Measurements from ENCODE around the gene ZNF160.

DNA sequence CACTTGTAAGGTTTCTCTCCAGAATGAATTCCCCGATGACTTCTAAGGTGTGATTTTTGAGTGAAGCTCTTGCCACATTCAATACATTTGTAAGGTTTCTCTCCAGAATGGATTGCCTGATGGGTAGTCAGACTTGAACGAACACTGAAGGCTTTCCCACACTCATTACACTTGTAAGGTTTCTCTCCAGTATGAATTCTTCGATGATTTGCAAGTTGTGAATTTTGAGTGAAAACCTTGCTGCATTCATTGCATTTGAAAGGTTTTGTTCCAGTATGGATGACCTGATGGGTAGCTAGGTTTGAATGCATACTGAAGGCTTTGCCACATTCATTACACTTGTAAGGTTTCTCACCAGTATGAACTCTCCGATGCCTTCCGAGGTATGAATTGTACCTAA lies 34.4 kb downstream of the ZNF160 start:
- TF ChIP-seq POLR2A (conservative IDR thresholded peaks at IDR 0.05) (no peak), ETV5 (CRISPR knock-in tag; IDR thresholded peaks at IDR 0.05; ENCODE audit: low read depth) (no peak), ARHGAP35 (IDR thresholded peaks at IDR 0.05; ENCODE audit: partially characterized antibody) (no peak), NFE2L1 (tag; IDR thresholded peaks at IDR 0.05; ENCODE audit: borderline replicate concordance, low read depth) (no peak), SRSF9 (IDR thresholded peaks at IDR 0.05; ENCODE audit: borderline replicate concordance, low read depth, low read length) (no peak), GATAD2A (IDR thresholded peaks at IDR 0.05) (no peak), MXI1 (IDR thresholded peaks at IDR 0.05; ENCODE audit: low read depth, low read length) (no peak), POLR2AphosphoS5 (IDR thresholded peaks at IDR 0.05; ENCODE audit: control insufficient read depth, insufficient read depth, low read depth, low read length) (no peak), YY1 (IDR thresholded peaks at IDR 0.05; ENCODE audit: borderline replicate concordance in 1 of 3, control insufficient read depth in 1 of 3, extremely low read depth in 1 of 3, insufficient read depth in 3 of 3, insufficient read length in 1 of 3, insufficient replicate concordance in 2 of 3, low read depth in 1 of 3, low read length in 2 of 3) (no peak)
- TF ChIP-seq, protein P1, sequence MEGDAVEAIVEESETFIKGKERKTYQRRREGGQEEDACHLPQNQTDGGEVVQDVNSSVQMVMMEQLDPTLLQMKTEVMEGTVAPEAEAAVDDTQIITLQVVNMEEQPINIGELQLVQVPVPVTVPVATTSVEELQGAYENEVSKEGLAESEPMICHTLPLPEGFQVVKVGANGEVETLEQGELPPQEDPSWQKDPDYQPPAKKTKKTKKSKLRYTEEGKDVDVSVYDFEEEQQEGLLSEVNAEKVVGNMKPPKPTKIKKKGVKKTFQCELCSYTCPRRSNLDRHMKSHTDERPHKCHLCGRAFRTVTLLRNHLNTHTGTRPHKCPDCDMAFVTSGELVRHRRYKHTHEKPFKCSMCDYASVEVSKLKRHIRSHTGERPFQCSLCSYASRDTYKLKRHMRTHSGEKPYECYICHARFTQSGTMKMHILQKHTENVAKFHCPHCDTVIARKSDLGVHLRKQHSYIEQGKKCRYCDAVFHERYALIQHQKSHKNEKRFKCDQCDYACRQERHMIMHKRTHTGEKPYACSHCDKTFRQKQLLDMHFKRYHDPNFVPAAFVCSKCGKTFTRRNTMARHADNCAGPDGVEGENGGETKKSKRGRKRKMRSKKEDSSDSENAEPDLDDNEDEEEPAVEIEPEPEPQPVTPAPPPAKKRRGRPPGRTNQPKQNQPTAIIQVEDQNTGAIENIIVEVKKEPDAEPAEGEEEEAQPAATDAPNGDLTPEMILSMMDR (IDR thresholded peaks at IDR 0.05 in 2 of 3, conservative IDR thresholded peaks at IDR 0.05 in 1 of 3; ENCODE audit: insufficient read depth in 2 of 3, low read depth in 1 of 3, low read length in 3 of 3) = no peak
- TF ChIP-seq, protein P2, sequence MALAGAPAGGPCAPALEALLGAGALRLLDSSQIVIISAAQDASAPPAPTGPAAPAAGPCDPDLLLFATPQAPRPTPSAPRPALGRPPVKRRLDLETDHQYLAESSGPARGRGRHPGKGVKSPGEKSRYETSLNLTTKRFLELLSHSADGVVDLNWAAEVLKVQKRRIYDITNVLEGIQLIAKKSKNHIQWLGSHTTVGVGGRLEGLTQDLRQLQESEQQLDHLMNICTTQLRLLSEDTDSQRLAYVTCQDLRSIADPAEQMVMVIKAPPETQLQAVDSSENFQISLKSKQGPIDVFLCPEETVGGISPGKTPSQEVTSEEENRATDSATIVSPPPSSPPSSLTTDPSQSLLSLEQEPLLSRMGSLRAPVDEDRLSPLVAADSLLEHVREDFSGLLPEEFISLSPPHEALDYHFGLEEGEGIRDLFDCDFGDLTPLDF (CRISPR knock-in tag; IDR thresholded peaks at IDR 0.05) = no peak
- TF ChIP-seq, protein P3, sequence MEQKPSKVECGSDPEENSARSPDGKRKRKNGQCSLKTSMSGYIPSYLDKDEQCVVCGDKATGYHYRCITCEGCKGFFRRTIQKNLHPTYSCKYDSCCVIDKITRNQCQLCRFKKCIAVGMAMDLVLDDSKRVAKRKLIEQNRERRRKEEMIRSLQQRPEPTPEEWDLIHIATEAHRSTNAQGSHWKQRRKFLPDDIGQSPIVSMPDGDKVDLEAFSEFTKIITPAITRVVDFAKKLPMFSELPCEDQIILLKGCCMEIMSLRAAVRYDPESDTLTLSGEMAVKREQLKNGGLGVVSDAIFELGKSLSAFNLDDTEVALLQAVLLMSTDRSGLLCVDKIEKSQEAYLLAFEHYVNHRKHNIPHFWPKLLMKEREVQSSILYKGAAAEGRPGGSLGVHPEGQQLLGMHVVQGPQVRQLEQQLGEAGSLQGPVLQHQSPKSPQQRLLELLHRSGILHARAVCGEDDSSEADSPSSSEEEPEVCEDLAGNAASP (IDR thresholded peaks at IDR 0.05) = no peak

All from K562 (cell line).